GM21423 (cell line): Measurements from ENCODE around the gene TLR6.

Experiments
- ATAC-seq: cut with Tn5 transposase; IDR thresholded peaks from one replicate; pipeline ENCODE4 v1.9.1; 2021; ENCODE audit warnings: mild to moderate bottlenecking, moderate library complexity; ENCODE audit not compliant: unreplicated experiment

Gene TLR6

GRCh38 chr4:38868059-38868960 is 11.7 kb upstream of the TLR6 start:
- peak; percentile 14 for ATAC-seq

- peak; percentile 94 for ATAC-seq
These were observed 11.0 kb upstream of the TLR6 start, which contains the start of gene FAM114A1 for GRCh38 chr4:38867478-38868058. FAM114A1 (plus strand) TSS chr4:38867806; CDS start chr4:38878079, 10,273 bp downstream.

GRCh38 chr4:38866973-38867477 is 10.4 kb upstream of the TLR6 start:
- ATAC-seq = peak; percentile 16

- no peak for ATAC-seq
These were observed 8.8 kb upstream of the TLR6 start for GRCh38 chr4:38865445-38865844.

- no peak for ATAC-seq
These were observed 5.2 kb upstream of the TLR6 start for GRCh38 chr4:38861791-38862190.

GRCh38 chr4:38860788-38861424 is 4.3 kb upstream of the TLR6 start:
- peak; percentile 39 for ATAC-seq

GRCh38 chr4:38859501-38859900 is 2.9 kb upstream of the TLR6 start:
- ATAC-seq = no peak

GRCh38 chr4:38858097-38858420 is 1.4 kb upstream of the TLR6 start:
- no peak for ATAC-seq

GRCh38 chr4:38857354-38858096 is 908 bp upstream of the TLR6 start:
- ATAC-seq = peak; percentile 74

- no peak for ATAC-seq
These were observed 571 bp downstream of the TLR6 start for GRCh38 chr4:38856046-38856445.

- ATAC-seq = no peak
These were observed 1.2 kb downstream of the TLR6 start for GRCh38 chr4:38855466-38855865.

- ATAC-seq = no peak
These were observed 10.6 kb downstream of the TLR6 start for GRCh38 chr4:38846015-38846414.

GRCh38 chr4:38842994-38843393 is 13.6 kb downstream of the TLR6 start:
- ATAC-seq = no peak

- no peak for ATAC-seq
These were observed 18.8 kb downstream of the TLR6 start for GRCh38 chr4:38837849-38838248.

GRCh38 chr4:38837334-38837733 is 19.3 kb downstream of the TLR6 start:
- no peak for ATAC-seq

GRCh38 chr4:38834570-38834969 is 22.0 kb downstream of the TLR6 start:
- no peak for ATAC-seq

GRCh38 chr4:38832624-38833528 is 23.7 kb downstream of the TLR6 start:
- ATAC-seq = no peak

- no peak for ATAC-seq
These were observed 24.4 kb downstream of the TLR6 start for GRCh38 chr4:38832206-38832605.

- ATAC-seq = no peak
These were observed 25.0 kb downstream of the TLR6 start for GRCh38 chr4:38831653-38832052.

GRCh38 chr4:38829237-38829636 is 27.4 kb downstream of the TLR6 start:
- ATAC-seq = no peak
